Measurements from ENCODE around the gene KCND3.

DNA sequence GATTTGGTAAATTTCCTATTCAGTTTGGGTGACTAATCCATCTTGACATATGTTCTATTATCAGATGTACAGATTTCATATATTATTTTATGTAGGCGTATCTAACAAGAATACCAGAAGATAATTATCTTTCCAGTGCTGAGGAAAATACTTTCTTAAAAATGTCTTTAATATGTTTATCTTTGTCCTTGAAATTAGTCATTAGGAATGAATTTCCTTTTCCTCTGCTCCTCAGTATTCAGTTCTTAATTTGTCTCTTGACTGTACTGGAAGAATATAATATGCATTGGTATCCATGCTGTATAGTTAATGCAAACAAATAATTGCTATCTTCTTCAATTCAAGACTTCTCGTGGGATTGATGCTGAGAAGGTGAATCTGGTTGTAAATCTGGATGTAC lies 227.1 kb downstream of the KCND3 start:
- TF ChIP-seq CTCF (IDR thresholded peaks at IDR 0.05; ENCODE audit: poor library complexity, severe bottlenecking) = no peak
- no peak for TF ChIP-seq EZH2 (IDR thresholded peaks at IDR 0.05; ENCODE audit: borderline replicate concordance, insufficient read depth, low read length, poor library complexity, severe bottlenecking)
